GM18508 (cell line): ENCODE results near the gene BTBD3.

ENCODE experiments used
- ATAC-seq: cut with Tn5 transposase; IDR thresholded peaks from one replicate; pipeline ENCODE4 v1.9.1; 2021; ENCODE audit warnings: moderate number of reproducible peaks; ENCODE audit not compliant: insufficient read depth, unreplicated experiment

BTBD3 gene

GRCh38 chr20:11912659-11913415 is 4.9 kb upstream of the BTBD3 start:
- ATAC-seq, result no peak

GRCh38 chr20:11918391-11918845 is 725 bp downstream of the BTBD3 start:
- ATAC-seq, result no peak

GRCh38 chr20:11918981-11919380 is 1.3 kb downstream of the BTBD3 start:
- no peak for ATAC-seq

GRCh38 chr20:11919581-11919980 is 1.9 kb downstream of the BTBD3 start:
- no peak for ATAC-seq

GRCh38 chr20:11920083-11920482 is 2.4 kb downstream of the BTBD3 start:
- ATAC-seq, result no peak

GRCh38 chr20:11921321-11921720 is 3.6 kb downstream of the BTBD3 start:
- ATAC-seq, result no peak

- ATAC-seq, result no peak
Observed at GRCh38 chr20:11922561-11922960, 4.9 kb downstream of the BTBD3 start.

- ATAC-seq, result no peak
Observed at GRCh38 chr20:11924923-11925322, 7.2 kb downstream of the BTBD3 start.

- ATAC-seq, result no peak
Observed at GRCh38 chr20:11926292-11926998, 8.8 kb downstream of the BTBD3 start.

GRCh38 chr20:11929947-11930346 is 12.3 kb downstream of the BTBD3 start:
- no peak for ATAC-seq

GRCh38 chr20:11935212-11936154 is 17.8 kb downstream of the BTBD3 start:
- ATAC-seq, result no peak

GRCh38 chr20:11936157-11936556 is 18.5 kb downstream of the BTBD3 start:
- ATAC-seq, result no peak

- no peak for ATAC-seq
Observed at GRCh38 chr20:11937230-11937629, 19.5 kb downstream of the BTBD3 start.

- ATAC-seq, result no peak
Observed at GRCh38 chr20:11941593-11942246, 24.0 kb downstream of the BTBD3 start.

- no peak for ATAC-seq
Observed at GRCh38 chr20:11943778-11944177, 26.1 kb downstream of the BTBD3 start.

GRCh38 chr20:11948806-11949205 is 31.1 kb downstream of the BTBD3 start:
- no peak for ATAC-seq

- ATAC-seq, result no peak
Observed at GRCh38 chr20:11949711-11950110, 32.0 kb downstream of the BTBD3 start.

- no peak for ATAC-seq
Observed at GRCh38 chr20:11951696-11952095, 34.0 kb downstream of the BTBD3 start.

GRCh38 chr20:11952639-11953038 is 34.9 kb downstream of the BTBD3 start:
- ATAC-seq, result no peak

- ATAC-seq, result no peak
Observed at GRCh38 chr20:11957911-11958310, 40.2 kb downstream of the BTBD3 start.
